HG03439 (cell line): ENCODE measurements around the gene GADD45B.
"Not testable (repeated sequence)": the region's sequence is repeated elsewhere in the genome, so short reads cannot be mapped to it uniquely, and the experiment has no call there.

Source experiments
- ATAC-seq: cut with Tn5 transposase; IDR thresholded peaks from one replicate; pipeline ENCODE4 v1.9.1; 2021; ENCODE audit warnings: mild to moderate bottlenecking, moderate library complexity; ENCODE audit not compliant: unreplicated experiment

GADD45B gene

GRCh38 chr19:2487842-2488241 lies 11.9 kb downstream of the GADD45B start:
- ATAC-seq: no peak

- no peak for ATAC-seq
Observed at GRCh38 chr19:2488405-2488941, 12.5 kb downstream of the GADD45B start.

GRCh38 chr19:2488942-2489731 lies 13.2 kb downstream of the GADD45B start:
- ATAC-seq: no peak

GRCh38 chr19:2490659-2491058 lies 14.7 kb downstream of the GADD45B start:
- no peak for ATAC-seq

GRCh38 chr19:2491130-2491801 lies 15.3 kb downstream of the GADD45B start:
- no peak for ATAC-seq

- ATAC-seq: no peak
Observed at GRCh38 chr19:2492870-2493269, 16.9 kb downstream of the GADD45B start.

- not testable (repeated sequence) for ATAC-seq
Observed at GRCh38 chr19:2493448-2493847, 17.5 kb downstream of the GADD45B start.

GRCh38 chr19:2494084-2494446 lies 18.1 kb downstream of the GADD45B start:
- ATAC-seq: no peak

- ATAC-seq: no peak
Observed at GRCh38 chr19:2494447-2495129, 18.7 kb downstream of the GADD45B start.

- no peak for ATAC-seq
Observed at GRCh38 chr19:2495130-2495641, 19.3 kb downstream of the GADD45B start.

GRCh38 chr19:2495651-2496316 lies 19.9 kb downstream of the GADD45B start:
- ATAC-seq: no peak

- ATAC-seq: no peak
Observed at GRCh38 chr19:2497186-2497585, 21.3 kb downstream of the GADD45B start.

- ATAC-seq: no peak
Observed at GRCh38 chr19:2500156-2500555, 24.2 kb downstream of the GADD45B start.

- ATAC-seq: no peak
Observed at GRCh38 chr19:2500841-2501261, 24.9 kb downstream of the GADD45B start.

- ATAC-seq: no peak
Observed at GRCh38 chr19:2503521-2504109, 27.7 kb downstream of the GADD45B start.

GRCh38 chr19:2506656-2507055 lies 30.7 kb downstream of the GADD45B start:
- ATAC-seq: not testable (repeated sequence)

GRCh38 chr19:2507109-2507508 lies 31.2 kb downstream of the GADD45B start:
- no peak for ATAC-seq

- ATAC-seq: no peak
Observed at GRCh38 chr19:2509096-2509495, 33.2 kb downstream of the GADD45B start.

GRCh38 chr19:2511570-2511969 lies 35.6 kb downstream of the GADD45B start:
- no peak for ATAC-seq

GRCh38 chr19:2511991-2512390 lies 36.1 kb downstream of the GADD45B start:
- no peak for ATAC-seq
